Prostate gland (tissue), 2 donors: Measurements from ENCODE around the gene UBE2E2. TPM values are rescaled to one million over a fixed set of nuclear protein-coding genes. Genes with fewer than 3 reads are reported as not detected.
"Not testable (repeated sequence)": the region's sequence is repeated elsewhere in the genome, so short reads cannot be mapped to it uniquely, and the experiment has no call there.

ENCODE experiments used
- DNase-seq: peaks from one replicate; pipeline ENCODE4 v3.0.0-alpha.2; 2019; ENCODE audit warnings: low spot score
- H3K27ac ChIP-seq, 2 donors: fragments of 200-600 bp; sonication (generic); 2 replicates each; pipeline ENCODE4 v1.5.1; 2017 to 2019
- H3K27me3 ChIP-seq: fragments of 200-600 bp; sonication (generic); replicated peaks from 2 replicates; pipeline ENCODE4 v1.5.1; 2019; ENCODE audit not compliant: insufficient read depth
- H3K36me3 ChIP-seq, 2 donors: fragments of 200-600 bp; sonication (generic); 1 replicate in 1 of 2; 2 replicates in 1 of 2; pipeline versions ENCODE4 v1.5.1 to v1.8.1; 2017 to 2019
- H3K4me1 ChIP-seq: fragments of 200-600 bp; sonication (generic); replicated peaks from 2 replicates; pipeline ENCODE4 v1.5.1; 2019
- H3K4me3 ChIP-seq, 2 donors: fragments of 200-600 bp; sonication (generic); 2 replicates each; pipeline ENCODE4 v1.5.1; 2017 to 2019
- H3K9me3 ChIP-seq: fragments of 200-600 bp; sonication (generic); 2 replicates; pipeline ENCODE4 v1.5.1; 2017
- POLR2A ChIP-seq: fragments of 450-650 bp; IDR thresholded peaks from one replicate; pipeline ENCODE4 v1.6.1; 2016; ENCODE audit warnings: antibody characterized with exemption, mild to moderate bottlenecking
- POLR2AphosphoS5 ChIP-seq: sonication (generic); formaldehyde crosslinking; IDR thresholded peaks from one replicate; pipeline ENCODE4 v1.6.1; 2017; ENCODE audit warnings: antibody characterized with exemption
- WGBS: methylation state at CpG from one replicate; pipeline ENCODE4 v1.1.5; 2018; 5-methylcytosine and 5-hydroxymethylcytosine counted together
- intact Hi-C: fragments of 100-400 bp; cut with DNase I; formaldehyde crosslinking; loops from one replicate; pipeline ENCODE4 v1.14.2; 2022
- total RNA-seq, 2 donors: library from RNA; depleted of rRNA; stranded (reverse); fragments of >200 nt; gene quantifications; one replicate each; pipeline ENCODE4 v1.1.0, GENCODE V29; 2016
- TF ChIP-seq, protein P1 (sequence below), 4 experiments: fragments of 200-600 bp in 2 of 4; fragments of 450-650 bp in 2 of 4; sonication (generic) in 2 of 4; IDR thresholded peaks; 1 replicate in 3 of 4; 2 replicates in 1 of 4; pipeline ENCODE4 v1.5.1; 2016 to 2019; ENCODE audit warnings: antibody characterized with exemption in 4 of 4, mild to moderate bottlenecking in 2 of 4, moderate library complexity in 2 of 4

The UBE2E2 gene
- total RNA-seq, 2 donors from 2014 or later = 25.9 to 48.7 TPM

DNA sequence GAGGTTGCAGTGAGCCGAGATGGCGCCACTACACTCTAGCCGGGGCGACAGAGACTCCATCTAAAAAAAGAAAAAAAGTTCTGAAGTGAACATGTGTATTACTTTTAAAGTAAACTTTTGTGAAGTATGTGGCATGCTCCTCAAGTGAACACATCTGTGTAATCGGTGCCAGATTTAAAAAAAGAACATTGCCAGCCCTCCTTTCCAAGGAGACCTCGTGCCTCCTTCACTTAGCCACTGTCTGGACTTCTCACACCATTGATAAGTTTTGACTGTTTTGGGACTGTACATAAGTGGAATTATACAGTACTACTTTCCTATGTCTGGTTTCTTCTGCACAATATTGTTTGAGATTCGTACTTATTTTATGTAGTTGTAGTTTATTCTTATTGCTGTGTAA, 140.4 kb downstream of the UBE2E2 start:
- DNase-seq = no peak
- WGBS = 94% methylated on average over 7 of the region's 7 CpGs
- TF ChIP-seq POLR2AphosphoS5 (no peak), POLR2A (no peak)
- TF ChIP-seq, protein P1, sequence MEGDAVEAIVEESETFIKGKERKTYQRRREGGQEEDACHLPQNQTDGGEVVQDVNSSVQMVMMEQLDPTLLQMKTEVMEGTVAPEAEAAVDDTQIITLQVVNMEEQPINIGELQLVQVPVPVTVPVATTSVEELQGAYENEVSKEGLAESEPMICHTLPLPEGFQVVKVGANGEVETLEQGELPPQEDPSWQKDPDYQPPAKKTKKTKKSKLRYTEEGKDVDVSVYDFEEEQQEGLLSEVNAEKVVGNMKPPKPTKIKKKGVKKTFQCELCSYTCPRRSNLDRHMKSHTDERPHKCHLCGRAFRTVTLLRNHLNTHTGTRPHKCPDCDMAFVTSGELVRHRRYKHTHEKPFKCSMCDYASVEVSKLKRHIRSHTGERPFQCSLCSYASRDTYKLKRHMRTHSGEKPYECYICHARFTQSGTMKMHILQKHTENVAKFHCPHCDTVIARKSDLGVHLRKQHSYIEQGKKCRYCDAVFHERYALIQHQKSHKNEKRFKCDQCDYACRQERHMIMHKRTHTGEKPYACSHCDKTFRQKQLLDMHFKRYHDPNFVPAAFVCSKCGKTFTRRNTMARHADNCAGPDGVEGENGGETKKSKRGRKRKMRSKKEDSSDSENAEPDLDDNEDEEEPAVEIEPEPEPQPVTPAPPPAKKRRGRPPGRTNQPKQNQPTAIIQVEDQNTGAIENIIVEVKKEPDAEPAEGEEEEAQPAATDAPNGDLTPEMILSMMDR (IDR thresholded peaks at IDR 0.05) = no peak

DNA sequence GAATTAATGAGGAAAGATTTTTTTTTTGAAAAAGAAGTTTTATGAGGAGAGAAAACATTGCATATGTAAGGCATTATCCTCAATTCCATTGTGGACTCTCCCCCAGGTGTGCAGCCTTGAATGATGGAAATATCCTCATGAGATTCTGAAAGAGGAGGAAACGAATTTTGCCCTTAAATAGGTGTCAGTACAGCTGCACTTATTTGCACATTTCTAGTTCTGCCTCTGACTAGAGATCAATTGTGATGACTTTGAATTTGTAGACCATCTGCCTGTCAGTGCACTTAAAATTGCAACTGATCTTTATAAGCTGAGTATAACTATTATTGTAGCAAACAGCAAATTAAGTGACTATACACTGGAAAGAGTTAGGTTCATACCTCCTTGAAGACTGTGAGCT, 141.8 kb downstream of the UBE2E2 start:
- no peak overlapping the region for H3K4me3 ChIP-seq
- WGBS = 65% methylated on average over 1 of the region's 1 CpG
- H3K4me1 ChIP-seq = no peaks in the 10 kb centered on the region
- no peak overlapping the region for H3K27ac ChIP-seq
- H3K27me3 ChIP-seq = no peaks in the 10 kb centered on the region
- TF ChIP-seq POLR2A (no peak), POLR2AphosphoS5 (no peak)
- TF ChIP-seq, protein P1 (IDR thresholded peaks at IDR 0.05) = no peak
- intact Hi-C loops = no loop called here
- no peak for DNase-seq
- H3K36me3 ChIP-seq = no peaks in the 10 kb centered on the region
- no peaks in the 10 kb centered on the region for H3K9me3 ChIP-seq

More for the DNA sequence above, 140.4 kb downstream of the UBE2E2 start:
- Histone ChIP-seq H3K9me3 (no peaks in the 10 kb centered on the region), H3K27ac (no peak overlapping the region), H3K36me3 (no peaks in the 10 kb centered on the region), H3K4me3 (no peak overlapping the region), H3K27me3 (no peaks in the 10 kb centered on the region), H3K4me1 (no peaks in the 10 kb centered on the region)
- intact Hi-C loops = no loop called here

DNA sequence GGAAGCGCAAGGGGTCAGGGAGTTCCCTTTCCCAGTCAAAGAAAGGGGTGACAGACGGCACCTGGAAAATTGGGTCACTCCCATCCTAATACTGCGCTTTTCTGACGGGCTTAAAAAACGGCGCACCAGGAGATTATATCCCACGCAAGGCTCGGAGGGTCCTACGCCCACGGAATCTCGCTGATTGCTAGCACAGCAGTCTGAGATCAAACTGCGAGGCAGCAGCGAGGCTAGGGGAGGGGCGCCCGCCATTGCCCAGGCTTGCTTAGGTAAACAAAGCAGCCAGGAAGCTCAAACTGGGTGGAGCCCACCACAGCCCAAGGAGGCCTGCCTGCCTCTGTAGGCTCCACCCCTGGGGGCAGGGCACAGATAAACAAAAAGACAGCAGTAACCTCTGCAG, 146.3 kb downstream of the UBE2E2 start:
- H3K9me3 ChIP-seq, H3K27me3 ChIP-seq, H3K4me3 ChIP-seq, intact Hi-C loops, H3K27ac ChIP-seq, H3K36me3 ChIP-seq, DNase-seq, H3K4me1 ChIP-seq: not testable (repeated sequence)
- 91% methylated on average over 15 of the region's 15 CpGs for WGBS

DNA sequence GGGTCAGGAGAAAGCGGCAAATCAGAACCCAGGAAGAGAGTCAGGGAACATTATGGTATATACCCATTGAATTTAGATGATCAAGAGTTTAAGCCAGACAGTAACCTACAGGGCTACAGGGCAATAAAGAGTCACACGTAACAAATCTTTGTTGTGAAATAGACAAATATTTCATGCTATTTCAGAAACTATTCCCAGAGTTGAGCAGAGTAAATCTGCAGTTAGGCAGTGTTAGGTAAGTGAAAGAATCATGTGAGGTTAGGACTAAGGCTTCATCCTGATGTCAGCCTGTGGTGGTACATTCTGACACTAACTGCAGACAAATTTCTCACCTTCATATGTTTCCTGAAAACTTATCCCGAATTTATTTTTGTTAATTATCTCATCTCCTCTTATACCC, 153.0 kb downstream of the UBE2E2 start:
- no peaks in the 10 kb centered on the region for H3K9me3 ChIP-seq
- H3K4me1 ChIP-seq = no peaks in the 10 kb centered on the region
- TF ChIP-seq, protein P1 (IDR thresholded peaks at IDR 0.05) = no peak
- no peak for TF ChIP-seq POLR2AphosphoS5
- no peak for TF ChIP-seq POLR2A
- H3K4me3 ChIP-seq = no peak overlapping the region
- intact Hi-C loops = no loop called here
- DNase-seq = no peak
- WGBS = 88% methylated on average over 3 of the region's 3 CpGs
- H3K27ac ChIP-seq = no peak overlapping the region
- H3K36me3 ChIP-seq = no peaks in the 10 kb centered on the region
- no peaks in the 10 kb centered on the region for H3K27me3 ChIP-seq

DNA sequence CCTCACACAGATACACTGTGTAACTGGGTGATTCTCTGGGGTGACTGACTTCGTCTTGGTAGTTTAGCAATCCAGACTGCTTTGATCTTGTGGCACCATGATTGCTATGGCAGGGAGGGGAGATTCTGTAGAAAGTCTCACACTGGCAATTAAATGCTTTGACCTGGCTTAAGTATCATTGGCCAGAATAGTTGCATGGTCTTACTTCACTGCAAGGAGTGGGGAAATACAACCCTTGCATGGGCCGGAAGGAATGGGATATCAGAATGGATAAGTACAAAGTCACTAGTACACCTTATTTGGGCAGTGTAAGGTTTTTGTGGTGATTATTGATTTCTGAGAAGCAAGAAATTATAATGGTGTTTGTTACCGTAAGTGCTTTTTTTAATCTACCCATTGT, 153.8 kb downstream of the UBE2E2 start:
- no peak for DNase-seq
- Histone ChIP-seq H3K36me3 (no peaks in the 10 kb centered on the region), H3K4me3 (no peak overlapping the region), H3K9me3 (no peaks in the 10 kb centered on the region), H3K27ac (no peak overlapping the region), H3K27me3 (no peaks in the 10 kb centered on the region), H3K4me1 (no peaks in the 10 kb centered on the region)
- WGBS = 85% methylated on average over 3 of the region's 3 CpGs
- TF ChIP-seq, protein P1 (IDR thresholded peaks at IDR 0.05) = no peak
- no peak for TF ChIP-seq POLR2A
- no peak for TF ChIP-seq POLR2AphosphoS5
- intact Hi-C loops = no loop called here
